Measurements from ENCODE around the gene C12orf60.

The C12orf60 gene

GRCh38 chr12:14768823-14769405 lies 34.6 kb upstream of the C12orf60 start:
- DNase-seq (ENCODE audit: insufficient read length, low spot score): no peak
- no peak for TF ChIP-seq CTCF (IDR thresholded peaks at IDR 0.05; ENCODE audit: insufficient read depth, missing control alignments)
- FAIRE-seq: no peak

DNA sequence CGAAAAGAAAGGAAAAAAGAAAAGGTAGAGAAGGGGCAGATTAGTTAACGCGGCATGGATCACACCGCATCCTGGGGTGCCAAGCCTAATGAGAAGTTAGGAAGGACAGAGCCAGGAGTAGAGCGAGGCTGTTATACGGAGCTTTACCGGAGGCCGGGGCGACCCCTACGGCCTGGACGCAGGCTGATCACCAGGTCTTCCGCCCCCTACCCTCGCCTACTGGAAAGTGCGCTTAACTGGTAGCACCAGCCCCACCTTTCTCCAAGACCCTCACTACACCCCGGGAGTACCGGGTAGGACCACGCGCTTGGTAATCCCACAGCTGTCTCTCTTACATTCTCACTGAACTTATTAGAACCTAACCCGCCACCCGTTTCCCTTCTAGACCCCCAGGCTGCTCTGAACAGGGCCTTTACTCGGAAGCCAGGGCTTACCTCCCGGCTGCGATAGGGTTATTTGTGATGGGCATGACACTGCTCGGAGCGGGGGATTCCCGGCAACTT lies 34.0 kb upstream of the C12orf60 start:
- no peak for DNase-seq (ENCODE audit: insufficient read length, low spot score)
- no peak for FAIRE-seq
- TF ChIP-seq CTCF (IDR thresholded peaks at IDR 0.05; ENCODE audit: insufficient read depth, missing control alignments): no peak

DNA sequence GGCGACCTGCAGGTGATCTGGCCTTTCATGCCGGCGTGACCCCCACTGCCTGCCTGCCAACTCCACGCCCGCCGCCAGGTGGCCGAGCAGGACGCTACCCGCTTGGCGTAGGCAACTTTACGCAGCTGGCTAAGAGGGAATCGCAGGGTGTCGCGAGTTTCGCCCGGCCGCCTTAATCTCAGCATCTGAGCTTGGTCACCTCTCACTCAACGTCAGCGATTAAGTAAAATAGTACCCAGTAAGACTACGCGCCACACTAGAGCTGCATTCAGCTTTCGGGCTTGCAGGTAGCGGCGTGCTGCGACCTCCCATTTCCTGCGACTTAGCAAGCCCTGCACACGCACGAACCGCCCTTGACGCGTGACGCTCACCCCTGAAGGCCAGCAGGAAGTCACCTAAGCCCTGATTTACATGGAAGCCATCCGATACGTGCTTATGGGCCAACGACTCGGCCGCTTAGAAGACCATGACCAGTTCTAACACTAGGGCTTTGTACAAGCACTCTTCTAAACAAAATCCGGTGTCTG lies 33.4 kb upstream of the C12orf60 start:
- no peak for DNase-seq (ENCODE audit: insufficient read length, low spot score)
- FAIRE-seq: no peak
- TF ChIP-seq CTCF (IDR thresholded peaks at IDR 0.05; ENCODE audit: insufficient read depth, missing control alignments): peak; percentile 39

DNA sequence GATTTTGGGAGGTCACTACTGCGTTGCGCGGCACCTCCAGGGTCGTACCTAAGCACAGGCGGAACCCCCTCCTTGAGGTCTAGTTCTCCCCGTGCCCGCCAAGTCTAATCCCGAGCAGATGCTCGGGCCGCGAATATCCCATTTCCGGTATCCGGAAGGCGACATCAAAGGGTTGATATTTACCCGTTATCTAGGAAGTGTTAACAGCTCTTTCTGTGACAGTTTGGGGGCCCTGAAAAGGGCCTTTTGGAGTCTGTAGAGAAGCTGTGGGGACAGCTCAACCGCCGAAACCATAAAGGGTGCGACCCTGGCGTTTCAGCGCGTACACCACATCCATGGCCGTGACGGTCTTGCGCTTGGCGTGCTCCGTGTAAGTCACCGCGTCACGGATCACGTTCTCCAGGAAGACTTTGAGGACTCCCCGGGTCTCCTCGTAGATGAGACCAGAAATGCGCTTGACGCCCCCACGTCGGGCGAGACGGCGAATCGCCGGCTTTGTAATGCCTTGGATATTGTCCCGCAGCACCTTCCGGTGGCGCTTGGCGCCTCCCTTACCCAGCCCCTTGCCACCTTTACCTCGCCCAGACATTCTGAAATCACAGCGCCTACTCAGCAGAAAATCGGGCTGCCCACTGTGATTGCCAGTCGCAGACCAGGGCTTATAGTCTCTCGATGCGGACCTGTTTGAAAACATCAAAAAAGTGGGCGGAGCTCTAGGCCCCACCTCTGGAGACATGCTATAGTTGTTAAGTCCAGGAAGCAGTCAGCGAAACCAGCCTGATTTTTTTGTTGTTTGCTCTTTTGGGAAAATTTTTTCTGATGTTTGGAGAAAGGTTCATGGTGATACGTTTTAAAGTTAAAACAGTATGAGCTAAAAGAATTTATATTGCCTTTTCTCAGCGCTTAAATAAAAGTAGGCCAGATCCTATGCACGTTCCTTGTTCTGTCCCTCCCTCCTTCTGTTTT lies 32.7 kb upstream of the C12orf60 start:
- FAIRE-seq (no peak), DNase-seq (ENCODE audit: insufficient read length, low spot score) (no peak)
- TF ChIP-seq CTCF (IDR thresholded peaks at IDR 0.05; ENCODE audit: insufficient read depth, missing control alignments): no peak

- DNase-seq (ENCODE audit: insufficient read length, low spot score) (no peak), FAIRE-seq (no peak)
- TF ChIP-seq CTCF (IDR thresholded peaks at IDR 0.05; ENCODE audit: insufficient read depth, missing control alignments): no peak
Measured at GRCh38 chr12:14771651-14772137, 31.8 kb upstream of the C12orf60 start.

DNA sequence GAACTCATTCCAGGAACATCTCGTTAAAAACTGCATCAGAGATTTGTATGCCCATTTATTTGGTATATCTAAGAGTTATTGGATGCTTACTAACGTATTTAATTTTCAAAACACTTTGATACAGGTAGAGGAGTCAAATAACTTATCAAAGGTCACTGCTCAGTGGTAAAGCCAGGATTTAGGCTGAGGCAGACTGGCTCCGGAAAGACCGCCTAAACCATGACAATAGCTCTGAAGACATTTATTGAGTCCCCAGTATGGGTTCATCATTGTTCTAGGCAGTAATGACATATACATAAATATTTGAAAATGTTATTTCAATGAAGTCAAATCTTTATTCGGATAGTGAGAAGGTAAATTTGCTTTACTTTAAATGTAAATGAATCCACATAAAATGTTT lies 30.5 kb upstream of the C12orf60 start:
- no peak for TF ChIP-seq CTCF (IDR thresholded peaks at IDR 0.05; ENCODE audit: insufficient read depth, missing control alignments)
- FAIRE-seq (no peak), DNase-seq (ENCODE audit: insufficient read length, low spot score) (no peak)

Measured in D721Med (cell line).